IPS-11a (cell line): Measurements from ENCODE around the gene SOD2.
"Not testable (repeated sequence)": the region's sequence is repeated elsewhere in the genome, so short reads cannot be mapped to it uniquely, and the experiment has no call there.

ENCODE experiments used
- H3K4me3 ChIP-seq: one replicate; pipeline ENCODE4 v1.5.1; 2013; ENCODE audit warnings: low read depth, low read length, control low read depth

Gene SOD2

GRCh38 chr6:159716247-159717096 is 23.4 kb upstream of the SOD2 start:
- no peak overlapping the region for H3K4me3 ChIP-seq

- H3K4me3 ChIP-seq: no peak overlapping the region
Observed at GRCh38 chr6:159715605-159716004, 22.6 kb upstream of the SOD2 start.

- no peak overlapping the region for H3K4me3 ChIP-seq
Observed at GRCh38 chr6:159715166-159715565, 22.1 kb upstream of the SOD2 start.

GRCh38 chr6:159714404-159714803 is 21.4 kb upstream of the SOD2 start:
- H3K4me3 ChIP-seq: no peak overlapping the region

GRCh38 chr6:159713984-159714383 is 20.9 kb upstream of the SOD2 start:
- no peak overlapping the region for H3K4me3 ChIP-seq

GRCh38 chr6:159712389-159712788 is 19.3 kb upstream of the SOD2 start:
- H3K4me3 ChIP-seq: not testable (repeated sequence)

- H3K4me3 ChIP-seq: not testable (repeated sequence)
Observed at GRCh38 chr6:159710603-159711002, 17.6 kb upstream of the SOD2 start.

- no peak overlapping the region for H3K4me3 ChIP-seq
Observed at GRCh38 chr6:159701413-159701999, 8.5 kb upstream of the SOD2 start.

- H3K4me3 ChIP-seq: no peak overlapping the region
Observed at GRCh38 chr6:159700970-159701369, 7.9 kb upstream of the SOD2 start.

- no peak overlapping the region for H3K4me3 ChIP-seq
Observed at GRCh38 chr6:159695984-159696383, 2.9 kb upstream of the SOD2 start.

GRCh38 chr6:159693894-159694545 is 979 bp upstream of the SOD2 start:
- H3K4me3 ChIP-seq: peak overlapping the region; percentile 50

GRCh38 chr6:159692303-159693127 is 526 bp downstream of the SOD2 start:
- peak overlapping the region; percentile 72 for H3K4me3 ChIP-seq

GRCh38 chr6:159691963-159692287 is 1.1 kb downstream of the SOD2 start:
- H3K4me3 ChIP-seq: peak overlapping the region; percentile 72

GRCh38 chr6:159691133-159691962 is 1.7 kb downstream of the SOD2 start:
- no peak overlapping the region for H3K4me3 ChIP-seq

GRCh38 chr6:159690135-159690534 is 2.9 kb downstream of the SOD2 start:
- not testable (repeated sequence) for H3K4me3 ChIP-seq

GRCh38 chr6:159689001-159689400 is 4.0 kb downstream of the SOD2 start:
- no peak overlapping the region for H3K4me3 ChIP-seq

- no peak overlapping the region for H3K4me3 ChIP-seq
Observed at GRCh38 chr6:159688266-159688905, 4.7 kb downstream of the SOD2 start.

GRCh38 chr6:159687341-159687740 is 5.7 kb downstream of the SOD2 start:
- H3K4me3 ChIP-seq: no peak overlapping the region

- H3K4me3 ChIP-seq: no peak overlapping the region
Observed at GRCh38 chr6:159686703-159687102, 6.3 kb downstream of the SOD2 start.

- H3K4me3 ChIP-seq: no peak overlapping the region
Observed at GRCh38 chr6:159686040-159686439, 7.0 kb downstream of the SOD2 start.
